Left lung (tissue), 10 donors: Measurements from ENCODE around the gene RALGPS1. TPM values are rescaled to one million over a fixed set of nuclear protein-coding genes. Genes with fewer than 3 reads are reported as not detected.

Experiments used
- ATAC-seq: fragments of 200-7000 bp; cut with Tn5 transposase; one replicate; pipeline ENCODE4 v1.9.1; 2020; ENCODE audit warnings: moderate library complexity
- DNase-seq, 4 donors: peaks; one replicate each; pipeline ENCODE4 v3.0.0-alpha.2; 2013 to 2020
- H3K27ac ChIP-seq, 2 donors: fragments of 200-600 bp; sonication (generic) in 1 of 2; one replicate each; pipeline versions ENCODE4 v1.5.0 to v1.8.0; 2020 to 2021
- H3K27me3 ChIP-seq, 2 donors: fragments of 200-600 bp; sonication (generic) in 1 of 2; one replicate each; pipeline versions ENCODE4 v1.5.0 to v1.8.0; 2020 to 2021
- H3K36me3 ChIP-seq, 2 donors: fragments of 200-600 bp; sonication (generic) in 1 of 2; one replicate each; pipeline versions ENCODE4 v1.5.0 to v1.8.0; 2020 to 2021
- H3K4me1 ChIP-seq, 2 donors: fragments of 200-600 bp; one replicate each; pipeline ENCODE4 v1.8.0; 2021
- H3K4me3 ChIP-seq, 2 donors: fragments of 200-600 bp; sonication (generic) in 1 of 2; one replicate each; pipeline versions ENCODE4 v1.5.0 to v1.8.0; 2020 to 2021; ENCODE audit warnings: mild to moderate bottlenecking in 1 of 2
- H3K9me3 ChIP-seq, 2 donors: fragments of 200-600 bp; sonication (generic) in 1 of 2; one replicate each; pipeline versions ENCODE4 v1.5.0 to v1.8.0; 2020 to 2021
- intact Hi-C, 2 donors: fragments of 100-400 bp; cut with DNase I; formaldehyde crosslinking; loops; one replicate each; pipeline versions ENCODE4 v1.11.2 to v1.14.2; 2022
- polyA plus RNA-seq, 6 donors: library from polyadenylated mRNA; unstranded; fragments of 120-200 nt; gene quantifications; one replicate each; pipeline ENCODE4 v1.2.1, GENCODE V29; 2013; ENCODE audit not compliant: insufficient read length in 6 of 6
- total RNA-seq, 2 donors: library from RNA; stranded (reverse); fragmentation: NEBNext Ultra II Directional; extraction: Animal tissue kit (Norgen Biotek cat#: 25700); gene quantifications; one replicate each; pipeline ENCODE4 v1.2.1, GENCODE V29; 2021
- TF ChIP-seq, protein P1 (sequence below), 2 donors: fragments of 200-600 bp; sonication (generic) in 1 of 2; IDR thresholded peaks; one replicate each; pipeline versions ENCODE4 v1.5.0 to v1.8.0; 2021; ENCODE audit warnings: antibody characterized with exemption in 2 of 2
- donor health status: DM: no; HTN: yes; CAD: no.
- donor health status: DM: no; HTN: no; CAD: no.

The RALGPS1 gene
- total and polyA plus RNA-seq, 8 donors = 11.9 to 27.6 (median 21.5) TPM

DNA sequence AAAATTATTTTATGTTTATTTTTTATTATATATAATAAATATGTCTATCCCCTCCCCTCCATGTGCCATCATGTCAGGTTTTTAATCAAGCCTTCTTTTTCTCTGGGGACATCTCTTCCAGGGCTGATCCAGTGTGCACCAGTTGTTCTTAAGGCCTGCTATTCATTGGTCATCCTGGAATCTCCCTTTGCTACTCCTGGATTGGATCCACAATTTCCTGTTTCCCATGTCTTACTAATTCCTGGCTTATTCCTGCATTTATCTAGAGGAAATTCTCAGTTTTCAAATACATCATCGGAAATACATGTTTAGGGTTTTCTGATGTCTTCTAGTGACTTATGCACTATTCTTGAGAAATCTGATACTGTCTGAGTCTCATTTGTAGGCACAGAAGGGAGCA, 151.0 kb downstream of the RALGPS1 start:
- H3K4me1 ChIP-seq = peaks cover 12 to 17% of the 10 kb centered on the region in 2 donors
- no peak for DNase-seq
- H3K4me3 ChIP-seq = no peak overlapping the region
- no peak for ATAC-seq
- H3K36me3 ChIP-seq = no peaks in the 10 kb centered on the region
- TF ChIP-seq, protein P1, sequence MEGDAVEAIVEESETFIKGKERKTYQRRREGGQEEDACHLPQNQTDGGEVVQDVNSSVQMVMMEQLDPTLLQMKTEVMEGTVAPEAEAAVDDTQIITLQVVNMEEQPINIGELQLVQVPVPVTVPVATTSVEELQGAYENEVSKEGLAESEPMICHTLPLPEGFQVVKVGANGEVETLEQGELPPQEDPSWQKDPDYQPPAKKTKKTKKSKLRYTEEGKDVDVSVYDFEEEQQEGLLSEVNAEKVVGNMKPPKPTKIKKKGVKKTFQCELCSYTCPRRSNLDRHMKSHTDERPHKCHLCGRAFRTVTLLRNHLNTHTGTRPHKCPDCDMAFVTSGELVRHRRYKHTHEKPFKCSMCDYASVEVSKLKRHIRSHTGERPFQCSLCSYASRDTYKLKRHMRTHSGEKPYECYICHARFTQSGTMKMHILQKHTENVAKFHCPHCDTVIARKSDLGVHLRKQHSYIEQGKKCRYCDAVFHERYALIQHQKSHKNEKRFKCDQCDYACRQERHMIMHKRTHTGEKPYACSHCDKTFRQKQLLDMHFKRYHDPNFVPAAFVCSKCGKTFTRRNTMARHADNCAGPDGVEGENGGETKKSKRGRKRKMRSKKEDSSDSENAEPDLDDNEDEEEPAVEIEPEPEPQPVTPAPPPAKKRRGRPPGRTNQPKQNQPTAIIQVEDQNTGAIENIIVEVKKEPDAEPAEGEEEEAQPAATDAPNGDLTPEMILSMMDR (IDR thresholded peaks at IDR 0.05) = no peak
- H3K27ac ChIP-seq = peak overlapping the region in 1 of 2 donors; percentile 34
- H3K27me3 ChIP-seq = no peaks in the 10 kb centered on the region
- intact Hi-C loops = no loop called here
- H3K9me3 ChIP-seq = no peaks in the 10 kb centered on the region

DNA sequence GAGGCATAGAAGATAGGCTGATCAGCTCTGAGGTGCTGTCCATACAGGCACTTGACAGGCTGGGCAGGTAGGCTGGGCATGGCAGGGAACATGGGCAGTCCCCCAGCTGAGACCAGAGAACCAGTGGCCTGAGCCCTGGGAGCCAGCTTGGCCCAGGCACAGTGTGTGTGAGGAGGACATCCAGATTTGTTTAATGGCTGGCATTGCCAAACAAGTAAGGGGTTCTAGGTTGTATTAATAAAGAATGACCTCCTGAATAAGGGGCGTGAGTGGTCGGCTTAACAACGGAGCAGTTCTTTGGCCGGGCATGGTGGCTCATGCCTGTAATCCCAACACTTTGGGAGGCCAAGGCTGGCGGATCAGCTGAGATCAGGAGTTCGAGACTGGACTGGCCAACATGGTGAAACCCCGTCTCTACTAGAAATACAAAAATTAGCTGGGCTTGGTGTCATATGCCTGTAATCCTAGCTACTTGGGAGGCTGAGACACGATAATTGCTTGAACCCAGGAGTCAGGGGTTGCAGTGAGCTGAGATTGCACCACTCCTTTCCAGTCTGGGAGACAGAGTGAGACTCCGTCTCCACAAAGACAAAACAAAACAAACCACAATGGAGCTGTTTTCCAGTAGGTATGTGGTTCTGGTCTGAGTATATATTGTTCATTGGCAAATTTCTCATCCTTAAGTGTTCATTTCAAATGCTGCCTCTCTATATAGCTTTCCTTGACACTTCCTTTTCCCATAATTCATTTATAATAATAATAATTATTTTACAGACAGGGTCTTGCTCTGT, 151.7 kb downstream of the RALGPS1 start:
- no peak for DNase-seq
- peaks cover 12 to 17% of the 10 kb centered on the region in 2 donors for H3K4me1 ChIP-seq
- no peak overlapping the region for H3K4me3 ChIP-seq
- H3K27me3 ChIP-seq = no peaks in the 10 kb centered on the region
- H3K27ac ChIP-seq = peak overlapping the region; percentile 10 to 34
- ATAC-seq = peak; percentile 34
- peaks cover 0 to 2% of the 10 kb centered on the region in 2 donors for H3K9me3 ChIP-seq
- no peaks in the 10 kb centered on the region for H3K36me3 ChIP-seq
- TF ChIP-seq, protein P1 (IDR thresholded peaks at IDR 0.05) = no peak
- intact Hi-C loops = no loop called here

DNA sequence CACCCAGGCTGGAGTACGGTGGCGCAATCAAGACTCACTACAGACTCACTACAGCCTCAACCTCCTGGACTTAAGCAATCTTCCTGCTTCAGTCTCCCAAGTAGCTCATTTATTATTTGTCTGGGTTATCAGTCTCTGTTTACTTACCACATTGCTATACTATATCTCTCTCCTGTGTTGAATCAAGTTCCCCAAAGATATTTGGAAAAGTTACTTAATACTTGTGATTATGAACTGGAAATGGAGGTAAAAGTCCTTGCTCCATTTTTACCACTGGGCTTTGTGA, 152.2 kb downstream of the RALGPS1 start:
- peak; percentile 82 for ATAC-seq
- peak overlapping the region in 1 of 2 donors; percentile 10 for H3K27ac ChIP-seq

DNA sequence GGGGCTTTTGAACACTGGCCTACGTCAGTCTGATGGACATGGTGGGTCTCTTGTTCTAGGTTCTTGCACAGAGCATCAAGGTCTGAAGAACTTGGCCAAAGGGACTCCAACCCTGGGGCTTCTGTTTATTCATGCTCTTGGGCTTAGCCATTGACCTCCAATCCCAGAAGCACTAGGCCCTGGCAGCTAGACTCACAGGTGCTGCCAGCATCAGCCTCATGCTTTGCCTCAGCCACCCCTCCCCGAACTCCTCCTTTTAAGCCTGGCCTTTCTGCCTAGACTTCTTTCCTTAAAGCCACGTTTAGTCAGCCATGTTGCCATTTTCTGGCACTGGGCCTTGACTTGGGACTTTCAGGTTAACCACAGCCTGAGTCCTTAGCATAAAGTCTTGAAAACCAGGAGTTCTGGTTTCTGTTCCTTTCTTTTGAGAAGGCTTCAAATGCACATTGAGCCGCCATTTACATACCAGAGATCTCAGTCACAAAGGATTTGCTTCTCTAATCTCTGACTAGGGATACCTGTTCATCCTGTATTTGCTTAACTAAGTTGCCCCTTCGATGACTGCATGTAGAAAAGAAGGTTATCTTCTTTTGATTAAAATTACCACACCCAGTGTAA, 153.1 kb downstream of the RALGPS1 start:
- Histone ChIP-seq H3K4me1 (peaks cover 12 to 17% of the 10 kb centered on the region in 2 donors), H3K36me3 (no peaks in the 10 kb centered on the region), H3K27me3 (no peaks in the 10 kb centered on the region), H3K4me3 (no peak overlapping the region), H3K9me3 (peaks cover 0 to 9% of the 10 kb centered on the region in 2 donors), H3K27ac (no peak overlapping the region)
- intact Hi-C loops = no loop called here
- TF ChIP-seq, protein P1 (IDR thresholded peaks at IDR 0.05) = no peak
- ATAC-seq (peak; percentile 22), DNase-seq (no peak)

More for the DNA sequence above, 152.2 kb downstream of the RALGPS1 start:
- Histone ChIP-seq H3K27me3 (no peaks in the 10 kb centered on the region), H3K36me3 (no peaks in the 10 kb centered on the region), H3K9me3 (peaks cover 0 to 7% of the 10 kb centered on the region in 2 donors), H3K4me1 (peaks cover 12 to 17% of the 10 kb centered on the region in 2 donors), H3K4me3 (no peak overlapping the region)
- TF ChIP-seq, protein P1 (IDR thresholded peaks at IDR 0.05) = no peak
- no peak for DNase-seq
- intact Hi-C loops = no loop called here
